ENCODE measurements around the gene ABCA5.
"Not testable (repeated sequence)": the region's sequence is repeated elsewhere in the genome, so short reads cannot be mapped to it uniquely, and the experiment has no call there.

The ABCA5 gene

GRCh38 chr17:69326377-69327059 is 415 bp downstream of the ABCA5 start:
- peak; percentile 1 for DNase-seq

GRCh38 chr17:69325518-69326376 is 1.2 kb downstream of the ABCA5 start:
- no peak for DNase-seq

GRCh38 chr17:69323806-69324205 is 3.1 kb downstream of the ABCA5 start:
- DNase-seq = no peak

- no peak for DNase-seq
Observed at GRCh38 chr17:69320908-69321238, 6.1 kb downstream of the ABCA5 start.

- no peak for DNase-seq
Observed at GRCh38 chr17:69320210-69320907, 6.6 kb downstream of the ABCA5 start.

GRCh38 chr17:69317625-69318024 is 9.3 kb downstream of the ABCA5 start:
- DNase-seq = no peak

- no peak for DNase-seq
Observed at GRCh38 chr17:69314246-69315065, 12.5 kb downstream of the ABCA5 start.

- no peak for DNase-seq
Observed at GRCh38 chr17:69305177-69305576, 21.8 kb downstream of the ABCA5 start.

- DNase-seq = no peak
Observed at GRCh38 chr17:69302682-69303081, 24.3 kb downstream of the ABCA5 start.

- DNase-seq = no peak
Observed at GRCh38 chr17:69300222-69300621, 26.7 kb downstream of the ABCA5 start.

- DNase-seq = not testable (repeated sequence)
Observed at GRCh38 chr17:69298120-69298722, 28.7 kb downstream of the ABCA5 start.

GRCh38 chr17:69287168-69287567 is 39.8 kb downstream of the ABCA5 start:
- DNase-seq = no peak

- no peak for DNase-seq
Observed at GRCh38 chr17:69286257-69286656, 40.7 kb downstream of the ABCA5 start.

- DNase-seq = no peak
Observed at GRCh38 chr17:69284646-69285045, 42.3 kb downstream of the ABCA5 start.

- DNase-seq = no peak
Observed at GRCh38 chr17:69282002-69282401, 44.9 kb downstream of the ABCA5 start.

- DNase-seq = not testable (repeated sequence)
Observed at GRCh38 chr17:69276279-69276678, 50.7 kb downstream of the ABCA5 start.

GRCh38 chr17:69275751-69276150 is 51.2 kb downstream of the ABCA5 start:
- DNase-seq = no peak

GRCh38 chr17:69271023-69271422 is 55.9 kb downstream of the ABCA5 start:
- DNase-seq = no peak

- no peak for DNase-seq
Observed at GRCh38 chr17:69269131-69269998, 57.6 kb downstream of the ABCA5 start.

GRCh38 chr17:69268543-69269014 is 58.4 kb downstream of the ABCA5 start:
- DNase-seq = no peak

GRCh38 chr17:69267219-69267618 is 59.7 kb downstream of the ABCA5 start:
- DNase-seq = no peak
